Cardiac muscle cell (in vitro differentiated cells and primary cell): ENCODE data around the gene IER3IP1. TPM values are rescaled to one million over a fixed set of nuclear protein-coding genes. Genes with fewer than 3 reads are reported as not detected.

Experiments
- DNase-seq, 2 donors: peaks; one replicate each; pipeline versions ENCODE4 v3.0.0 to v3.0.0-alpha.2; 2010 to 2017; ENCODE audit warnings: low read depth in 1 of 2, low spot score in 1 of 2
- H3K27ac ChIP-seq: fragments of 200-600 bp; sonication (generic); 2 replicates; pipeline ENCODE4 v1.5.1; 2016
- H3K27me3 ChIP-seq: fragments of 200-600 bp; sonication (generic); 2 replicates; pipeline ENCODE4 v1.6.0; 2016; ENCODE audit warnings: control low read depth
- H3K36me3 ChIP-seq: fragments of 200-600 bp; sonication (generic); 2 replicates; pipeline ENCODE4 v1.5.1; 2016; ENCODE audit warnings: control low read depth
- H3K4me1 ChIP-seq: fragments of 200-600 bp; sonication (generic); 2 replicates; pipeline ENCODE4 v1.8.1; 2017; ENCODE audit warnings: low read depth, mild to moderate bottlenecking, mixed run types
- H3K4me3 ChIP-seq: fragments of 200-600 bp; sonication (generic); 2 replicates; pipeline ENCODE4 v1.5.1; 2016; ENCODE audit warnings: mild to moderate bottlenecking
- H3K9me3 ChIP-seq: fragments of 200-600 bp; sonication (generic); 2 replicates; pipeline ENCODE4 v1.5.1; 2017; ENCODE audit warnings: low read depth, mild to moderate bottlenecking, control low read depth
- CTCF ChIP-seq: IDR thresholded peaks from 2 replicates; pipeline ENCODE4 v1.5.1; 2012; ENCODE audit warnings: low read depth, mild to moderate bottlenecking, low read length
- polyA plus RNA-seq: library from polyadenylated mRNA; unstranded; fragments of >200 nt; fragmentation: Nextera tagmentation; extraction: Ambion mirVana; gene quantifications from 2 replicates; pipeline ENCODE4 v1.2.1, GENCODE V29; 2016
- total RNA-seq: library from RNA; depleted of rRNA; stranded (reverse); fragments of >200 nt; gene quantifications from 2 replicates; pipeline ENCODE4 v1.2.3, GENCODE V29; 2016

Gene IER3IP1
- total and polyA plus RNA-seq, 2 experiments from 2014 or later: 8.2 to 32.1 TPM

DNA sequence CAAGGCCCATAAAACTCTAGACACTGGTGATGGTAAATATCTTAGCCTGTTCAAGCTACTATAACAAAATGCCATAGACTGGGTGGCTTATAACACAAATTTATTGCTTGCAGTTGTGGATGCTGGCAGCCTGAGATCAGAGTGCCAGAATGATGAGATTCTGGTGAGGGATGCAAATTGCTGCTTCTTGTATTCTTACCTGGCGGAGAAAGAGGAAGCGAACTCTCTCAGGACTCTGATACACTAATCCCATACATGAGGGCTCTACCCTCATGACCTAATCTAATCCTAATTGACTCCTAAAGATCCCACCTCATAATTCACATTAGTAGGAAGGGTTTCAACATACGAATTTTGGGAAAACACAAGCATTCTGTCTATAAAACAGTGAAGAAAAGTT is 4.6 kb upstream of the IER3IP1 start:
- no peaks in the 10 kb centered on the region for H3K4me1 ChIP-seq
- no peak overlapping the region for H3K27ac ChIP-seq
- DNase-seq: no peak
- no peak overlapping the region for H3K4me3 ChIP-seq
- H3K27me3 ChIP-seq: no peaks in the 10 kb centered on the region
- H3K36me3 ChIP-seq: no peaks in the 10 kb centered on the region
- no peak for TF ChIP-seq CTCF
- no peaks in the 10 kb centered on the region for H3K9me3 ChIP-seq

GRCh38 chr18:47179520-47179919 is 3.4 kb upstream of the IER3IP1 start:
- Histone ChIP-seq H3K4me1 (peaks cover 6% of the 10 kb centered on the region), H3K27me3 (no peaks in the 10 kb centered on the region), H3K36me3 (no peaks in the 10 kb centered on the region), H3K9me3 (no peaks in the 10 kb centered on the region), H3K27ac (no peak overlapping the region), H3K4me3 (no peak overlapping the region)
- DNase-seq: no peak
- no peak for TF ChIP-seq CTCF

- peaks cover 13% of the 10 kb centered on the region for H3K4me1 ChIP-seq
- no peaks in the 10 kb centered on the region for H3K9me3 ChIP-seq
- TF ChIP-seq CTCF: no peak
- no peak for DNase-seq
- no peaks in the 10 kb centered on the region for H3K36me3 ChIP-seq
- peak overlapping the region; percentile 97 for H3K4me3 ChIP-seq
- H3K27me3 ChIP-seq: no peaks in the 10 kb centered on the region
- peak overlapping the region; percentile 98 for H3K27ac ChIP-seq
Measured at GRCh38 chr18:47175283-47175897, 774 bp downstream of the IER3IP1 start.

DNA sequence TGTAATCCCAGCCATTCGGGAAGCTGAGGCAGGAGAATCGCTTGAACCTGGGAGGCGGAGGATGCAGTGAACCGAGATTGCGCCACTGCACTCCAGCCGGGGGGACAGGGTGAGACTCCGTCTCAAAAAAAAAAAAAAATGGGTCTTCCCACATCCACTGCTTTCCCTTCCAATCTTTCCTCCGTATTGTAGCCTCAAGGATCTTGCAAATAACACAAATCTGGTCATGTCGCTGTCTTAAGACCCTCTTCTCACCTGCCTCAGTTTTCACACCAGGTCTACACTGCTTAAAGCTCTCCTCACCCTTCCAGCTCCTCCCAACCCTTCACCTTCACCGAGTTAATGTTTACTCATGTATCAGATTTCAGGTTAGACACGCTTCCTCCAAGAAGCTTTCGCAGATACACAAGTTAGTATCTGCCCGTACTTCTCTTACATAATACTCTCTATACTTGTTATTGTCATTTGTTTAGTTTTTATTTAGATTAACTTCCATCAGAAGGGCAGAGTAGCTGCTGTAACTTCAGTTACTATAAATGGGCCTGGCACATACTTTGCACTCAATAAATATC is 1.5 kb downstream of the IER3IP1 start:
- no peaks in the 10 kb centered on the region for H3K9me3 ChIP-seq
- H3K27ac ChIP-seq: no peak overlapping the region
- no peak for TF ChIP-seq CTCF
- peaks cover 13% of the 10 kb centered on the region for H3K4me1 ChIP-seq
- H3K36me3 ChIP-seq: no peaks in the 10 kb centered on the region
- peak overlapping the region; percentile 97 for H3K4me3 ChIP-seq
- no peak for DNase-seq
- no peaks in the 10 kb centered on the region for H3K27me3 ChIP-seq

- peaks cover 13% of the 10 kb centered on the region for H3K4me1 ChIP-seq
- peak overlapping the region; percentile 70 for H3K27ac ChIP-seq
- TF ChIP-seq CTCF: no peak
- no peak overlapping the region for H3K4me3 ChIP-seq
- H3K9me3 ChIP-seq: no peaks in the 10 kb centered on the region
- no peaks in the 10 kb centered on the region for H3K27me3 ChIP-seq
- no peaks in the 10 kb centered on the region for H3K36me3 ChIP-seq
- no peak for DNase-seq
Measured at GRCh38 chr18:47172476-47172875, 3.7 kb downstream of the IER3IP1 start.
